Vagina (tissue), 2 donors: ENCODE data around the gene CST7.

Experiments
- CTCF ChIP-seq, 3 experiments: fragments of 450-650 bp in 2 of 3; fragments of 200-600 bp in 1 of 3; sonication (generic) in 1 of 3; IDR thresholded peaks; one replicate each; pipeline ENCODE4 v1.5.1; 2017 to 2019; ENCODE audit warnings: antibody characterized with exemption in 3 of 3, mild to moderate bottlenecking in 2 of 3, moderate library complexity in 2 of 3
- POLR2A ChIP-seq, 2 donors: fragments of 450-650 bp; IDR thresholded peaks; one replicate each; pipeline ENCODE4 v1.6.1; 2017; ENCODE audit warnings: antibody characterized with exemption in 2 of 2, mild to moderate bottlenecking in 2 of 2, moderate library complexity in 2 of 2
- POLR2AphosphoS5 ChIP-seq, 2 donors: sonication (generic); formaldehyde crosslinking; IDR thresholded peaks; one replicate each; pipeline ENCODE4 v1.9.0; 2017; ENCODE audit warnings: antibody characterized with exemption in 2 of 2, mild to moderate bottlenecking in 2 of 2, low read depth in 1 of 2; ENCODE audit not compliant: insufficient read depth in 1 of 2

DNA sequence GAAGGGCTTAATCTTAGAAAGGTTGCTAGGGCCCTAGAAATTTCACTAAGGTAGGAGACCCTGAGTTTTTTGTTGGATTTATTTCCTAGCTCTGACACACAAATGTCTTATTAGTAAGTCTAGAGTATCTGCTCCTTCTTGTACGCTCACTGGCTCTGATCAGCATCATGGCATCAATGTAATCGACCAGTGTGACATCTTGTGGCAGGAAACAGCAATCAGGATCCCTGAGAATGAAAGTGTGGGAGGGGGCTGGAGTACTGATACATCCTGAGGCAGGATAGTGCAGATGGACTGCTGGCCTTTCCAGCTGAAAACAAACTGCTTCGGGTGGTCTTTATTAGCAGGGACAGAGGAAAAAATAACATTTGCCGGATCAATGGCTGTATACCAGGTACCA, 10.0 kb upstream of the CST7 start:
- TF ChIP-seq CTCF (IDR thresholded peaks at IDR 0.05) (no peak), POLR2AphosphoS5 (IDR thresholded peaks at IDR 0.05; ENCODE audit: insufficient read depth in 1 of 2, low read depth in 1 of 2) (no peak), POLR2A (IDR thresholded peaks at IDR 0.05) (no peak)
